HG03469 (cell line): ENCODE data around the gene C16orf87.

Source experiments
- ATAC-seq: cut with Tn5 transposase; IDR thresholded peaks from one replicate; pipeline ENCODE4 v1.9.1; 2021; ENCODE audit warnings: mild to moderate bottlenecking, moderate library complexity, moderate number of reproducible peaks; ENCODE audit not compliant: unreplicated experiment

The C16orf87 gene

GRCh38 chr16:46762583-46762982, 68.4 kb downstream of the C16orf87 start:
- ATAC-seq: no peak

- no peak for ATAC-seq
Measured at GRCh38 chr16:46759309-46759708, 71.7 kb downstream of the C16orf87 start.

GRCh38 chr16:46757339-46758050, 73.5 kb downstream of the C16orf87 start:
- no peak for ATAC-seq

- no peak for ATAC-seq
Measured at GRCh38 chr16:46756772-46757171, 74.2 kb downstream of the C16orf87 start.

- no peak for ATAC-seq
Measured at GRCh38 chr16:46753015-46753414, 78.0 kb downstream of the C16orf87 start.

GRCh38 chr16:46751381-46751780, 79.6 kb downstream of the C16orf87 start:
- no peak for ATAC-seq

GRCh38 chr16:46748775-46749705, 81.9 kb downstream of the C16orf87 start:
- no peak for ATAC-seq

- no peak for ATAC-seq
Measured at GRCh38 chr16:46747777-46748651, 83.0 kb downstream of the C16orf87 start, which contains the start of gene MYLK3. Gene MYLK3, minus strand, starts transcription at chr16:46748344. Its CDS starts 151 bp downstream, at chr16:46748193.

GRCh38 chr16:46746821-46747776, 83.9 kb downstream of the C16orf87 start:
- ATAC-seq: no peak
